Keratinocyte (primary cell): ENCODE results near the gene NXN. TPM values are rescaled to one million over a fixed set of nuclear protein-coding genes. Genes with fewer than 3 reads are reported as not detected.

Experiments
- DNase-seq: peaks from one replicate; pipeline ENCODE4 v3.0.0-alpha.2; 2011; ENCODE audit warnings: low read depth, missing footprints, low spot score
- FAIRE-seq: peaks from 2 replicates; lab custom pipeline; 2011; peaks lifted over from hg19 to GRCh38; lab: Jason Lieb, UNC
- H2AFZ ChIP-seq: 2 replicates; pipeline ENCODE4 v1.6.0; 2012; ENCODE audit warnings: low read length, control low read depth, inconsistent platforms; ENCODE audit not compliant: control insufficient read depth
- H3K27ac ChIP-seq: 2 replicates; pipeline ENCODE4 v1.5.1; 2011; ENCODE audit warnings: low read length; ENCODE audit not compliant: control insufficient read depth, insufficient read depth
- H3K27me3 ChIP-seq: 3 replicates; pipeline ENCODE4 v1.6.0; 2011; ENCODE audit warnings: low read length; ENCODE audit not compliant: control insufficient read depth, insufficient read depth; ENCODE audit errors: extremely low read depth
- H3K36me3 ChIP-seq, 2 experiments: 2 replicates in 1 of 2; 3 replicates in 1 of 2; pipeline ENCODE4 v1.5.1; 2011; ENCODE audit warnings: low read length in 2 of 2, mild to moderate bottlenecking in 1 of 2; ENCODE audit not compliant: control insufficient read depth in 2 of 2, insufficient read depth in 2 of 2; ENCODE audit errors: extremely low read depth in 1 of 2
- H3K4me1 ChIP-seq: 3 replicates; pipeline ENCODE4 v1.5.1; 2011; ENCODE audit warnings: low read length; ENCODE audit not compliant: control insufficient read depth, insufficient read depth; ENCODE audit errors: extremely low read depth
- H3K4me2 ChIP-seq: 3 replicates; pipeline ENCODE4 v1.6.0; 2011; ENCODE audit warnings: low read depth, low read length; ENCODE audit not compliant: control insufficient read depth, insufficient read depth; ENCODE audit errors: extremely low read depth
- H3K4me3 ChIP-seq, 3 experiments: fragments of 200-600 bp in 1 of 3; sonication (generic) in 1 of 3; 2 replicates in 2 of 3; 3 replicates in 1 of 3; pipeline ENCODE4 v1.5.1; 2011 to 2016; ENCODE audit warnings: low read length in 3 of 3, mild to moderate bottlenecking in 3 of 3, control low read depth in 2 of 3, inconsistent platforms in 1 of 3, low read depth in 1 of 3, mixed read lengths in 1 of 3, mixed run types in 1 of 3, moderate library complexity in 1 of 3; ENCODE audit not compliant: control insufficient read depth in 2 of 3, insufficient read depth in 2 of 3; ENCODE audit errors: extremely low read depth in 1 of 3
- H3K79me2 ChIP-seq: 2 replicates; pipeline ENCODE4 v1.6.0; 2012; ENCODE audit warnings: low read length; ENCODE audit not compliant: control insufficient read depth, insufficient read depth
- H3K9ac ChIP-seq: 3 replicates; pipeline ENCODE4 v1.6.0; 2011; ENCODE audit warnings: low read length; ENCODE audit not compliant: control insufficient read depth, insufficient read depth; ENCODE audit errors: extremely low read depth
- H3K9me1 ChIP-seq: 3 replicates; pipeline ENCODE4 v1.6.0; 2011; ENCODE audit warnings: low read length; ENCODE audit not compliant: control insufficient read depth, insufficient read depth; ENCODE audit errors: extremely low read depth
- H3K9me3 ChIP-seq: 2 replicates; pipeline ENCODE4 v1.5.1; 2012; ENCODE audit warnings: low read depth, low read length; ENCODE audit not compliant: control insufficient read depth
- H4K20me1 ChIP-seq: 3 replicates; pipeline ENCODE4 v1.6.0; 2011; ENCODE audit warnings: low read length; ENCODE audit not compliant: control insufficient read depth, insufficient read depth; ENCODE audit errors: extremely low read depth
- CTCF ChIP-seq, 3 experiments: IDR thresholded peaks in 1 of 3; conservative IDR thresholded peaks in 1 of 3; optimal IDR thresholded peaks in 1 of 3; 2 replicates in 2 of 3; 3 replicates in 1 of 3; pipeline versions ENCODE3 to v1.5.1; 2011; ENCODE audit warnings: low read length in 3 of 3, mild to moderate bottlenecking in 3 of 3, moderate library complexity in 2 of 3, control low read depth in 1 of 3, inconsistent platforms in 1 of 3; ENCODE audit not compliant: insufficient read depth in 2 of 3; ENCODE audit errors: extremely low read depth in 1 of 3
- EZH2 ChIP-seq: IDR thresholded peaks from one replicate; pipeline ENCODE4 v1.6.1; 2012; ENCODE audit warnings: inconsistent platforms, mild to moderate bottlenecking, low read length, moderate library complexity
- dilution Hi-C: fragments of 300-500 bp; cut with MboI; formaldehyde crosslinking; loops from one replicate; pipeline ENCODE4 v1.7.0; 2020; ENCODE audit warnings: low sequenced_read_pairs; ENCODE audit not compliant: extremely low pct_ligation_motif_present
- polyA plus RNA-seq, 5 experiments: library from polyadenylated mRNA; depleted of rRNA in 3 of 5; stranded (reverse) in 3 of 5; stranded (forward) in 1 of 5; unstranded in 1 of 5; fragments of >200 nt; gene quantifications; 1 replicate in 1 of 5; 2 replicates in 3 of 5; 3 replicates in 1 of 5; pipeline versions ENCODE4 v1.2.1 to v1.2.3, GENCODE V29; 2011 to 2012; ENCODE audit warnings: missing spikeins in 2 of 5, low read depth in 1 of 5, low replicate concordance in 1 of 5

Gene NXN
- polyA plus RNA-seq, 1 donor (not counting 4 experiments of a cell fraction or from before 2014, with no cell fraction given): 94.4 TPM

GRCh38 chr17:861364-861763 lies 118.2 kb downstream of the NXN start:
- TF ChIP-seq EZH2 (no peak), CTCF (optimal IDR thresholded peaks at IDR 0.05 in 1 of 3, IDR thresholded peaks at IDR 0.05 in 1 of 3, conservative IDR thresholded peaks at IDR 0.05 in 1 of 3; ENCODE audit: extremely low read depth in 1 of 3, insufficient read depth in 2 of 3, low read length in 3 of 3) (no peak)
- Histone ChIP-seq H3K27ac (no peak overlapping the region), H3K9me1 (no peaks in the 10 kb centered on the region), H3K27me3 (no peaks in the 10 kb centered on the region), H3K9ac (no peak overlapping the region), H4K20me1 (no peaks in the 10 kb centered on the region), H3K36me3 (peaks cover 13 to 15% of the 10 kb centered on the region in 2 experiments), H3K4me2 (no peak overlapping the region), H3K4me3 (no peak overlapping the region), H3K9me3 (no peaks in the 10 kb centered on the region), H3K79me2 (peaks cover 66% of the 10 kb centered on the region), H2AFZ (no peak overlapping the region), H3K4me1 (peaks cover 35% of the 10 kb centered on the region)
- DNase-seq: no peak
- dilution Hi-C loops: no loop called here
- FAIRE-seq: no peak

GRCh38 chr17:860805-861204 lies 118.8 kb downstream of the NXN start:
- dilution Hi-C loops: no loop called here
- Histone ChIP-seq H3K9me1 (no peaks in the 10 kb centered on the region), H3K4me2 (no peak overlapping the region), H3K9me3 (no peaks in the 10 kb centered on the region), H3K9ac (no peak overlapping the region), H2AFZ (no peak overlapping the region), H3K79me2 (peaks cover 63% of the 10 kb centered on the region), H3K4me1 (peaks cover 38% of the 10 kb centered on the region), H3K4me3 (no peak overlapping the region), H4K20me1 (no peaks in the 10 kb centered on the region), H3K36me3 (peaks cover 15% of the 10 kb centered on the region in 2 experiments), H3K27ac (no peak overlapping the region), H3K27me3 (no peaks in the 10 kb centered on the region)
- DNase-seq (no peak), FAIRE-seq (peak; percentile 29)
- TF ChIP-seq EZH2 (no peak), CTCF (optimal IDR thresholded peaks at IDR 0.05 in 1 of 3, IDR thresholded peaks at IDR 0.05 in 1 of 3, conservative IDR thresholded peaks at IDR 0.05 in 1 of 3; ENCODE audit: extremely low read depth in 1 of 3, insufficient read depth in 2 of 3, low read length in 3 of 3) (no peak)
